CD4-positive, alpha-beta memory T cell (primary cell): Measurements from ENCODE around the gene PLA2G15. TPM values are rescaled to one million over a fixed set of nuclear protein-coding genes. Genes with fewer than 3 reads are reported as not detected.

Source experiments
- CTCF ChIA-PET: fragments of 350-600 bp; sonication (Branson Sonifier 250); formaldehyde crosslinking; loops from one replicate; lab custom pipeline; 2021; ENCODE audit warnings: inconsistent platforms; ENCODE audit not compliant: partially characterized antibody; lab: Charles Lee
- POLR2A ChIA-PET: fragments of 350-600 bp; sonication (Branson Sonifier 250); formaldehyde crosslinking; loops from one replicate; lab custom pipeline; 2021; ENCODE audit not compliant: partially characterized antibody; lab: Charles Lee
- DNase-seq, 5 donors: peaks; one replicate each; pipeline versions ENCODE4 v3.0.0 to v3.0.0-alpha.2; 2020 to 2022; ENCODE audit warnings: mixed read lengths in 1 of 5
- H3K27ac ChIP-seq: one replicate; pipeline ENCODE4 v1.7.0; 2013; ENCODE audit warnings: low read depth, low read length
- H3K27me3 ChIP-seq: 2 replicates; pipeline ENCODE4 v1.7.0; 2013; ENCODE audit warnings: mild to moderate bottlenecking, low read length, moderate library complexity; ENCODE audit not compliant: insufficient read depth
- H3K36me3 ChIP-seq: 2 replicates; pipeline ENCODE4 v1.7.0; 2013; ENCODE audit warnings: mild to moderate bottlenecking, low read length, moderate library complexity; ENCODE audit not compliant: insufficient read depth
- H3K4me1 ChIP-seq: 2 replicates; pipeline ENCODE4 v1.7.0; 2013; ENCODE audit warnings: mild to moderate bottlenecking, low read length, moderate library complexity; ENCODE audit not compliant: insufficient read depth
- H3K4me3 ChIP-seq, 2 donors: one replicate each; pipeline ENCODE4 v1.7.0; 2013; ENCODE audit warnings: low read length in 2 of 2, mild to moderate bottlenecking in 1 of 2
- H3K9me3 ChIP-seq, 2 donors: one replicate each; pipeline ENCODE4 v1.7.0; 2013; ENCODE audit warnings: low read length in 2 of 2, control low read depth in 1 of 2; ENCODE audit not compliant: control insufficient read depth in 1 of 2
- H3K27ac Mint-ChIP-seq, 7 donors: one replicate each; pipeline ENCODE4 v1.8.0; 2020 to 2021; ENCODE audit warnings: mixed read lengths in 7 of 7, mild to moderate bottlenecking in 6 of 7, inconsistent platforms in 3 of 7, moderate library complexity in 3 of 7
- H3K27me3 Mint-ChIP-seq, 2 donors: one replicate each; pipeline ENCODE4 v1.8.0; 2020 to 2021; ENCODE audit warnings: mixed read lengths in 2 of 2
- H3K36me3 Mint-ChIP-seq, 2 donors: one replicate each; pipeline ENCODE4 v1.8.0; 2020 to 2021; ENCODE audit warnings: mixed read lengths in 2 of 2, inconsistent platforms in 1 of 2, mild to moderate bottlenecking in 1 of 2
- H3K4me1 Mint-ChIP-seq, 4 donors: one replicate each; pipeline ENCODE4 v1.8.0; 2020 to 2021; ENCODE audit warnings: mixed read lengths in 4 of 4, mild to moderate bottlenecking in 1 of 4
- H3K4me3 Mint-ChIP-seq, 8 donors: one replicate each; pipeline ENCODE4 v1.8.0; 2020 to 2021; ENCODE audit warnings: mixed read lengths in 8 of 8, mild to moderate bottlenecking in 7 of 8, moderate library complexity in 6 of 8, inconsistent platforms in 3 of 8
- H3K9me3 Mint-ChIP-seq, 8 donors: one replicate each; pipeline ENCODE4 v1.8.0; 2020 to 2021; ENCODE audit warnings: mixed read lengths in 8 of 8, mild to moderate bottlenecking in 5 of 8, inconsistent platforms in 3 of 8, moderate library complexity in 1 of 8
- intact Hi-C: fragments of 100-400 bp; cut with micrococcal nuclease; formaldehyde crosslinking; loops from one replicate; pipeline ENCODE4 v1.15.1; 2023
- polyA plus RNA-seq, 2 donors: library from polyadenylated mRNA; unstranded; fragments of 300-500 nt; fragmentation: Illumina TruSeq; gene quantifications; one replicate each; pipeline ENCODE4 v1.2.3, GENCODE V29; 2021
- total RNA-seq, 2 experiments: library from RNA; stranded (reverse); gene quantifications; one replicate each; pipeline ENCODE4 v1.2.3, GENCODE V29; 2021

The PLA2G15 gene
- total and polyA plus RNA-seq, 4 experiments from 2014 or later: 6.6 to 13.3 (median 11.4) TPM

- Histone ChIP-seq H3K4me3 (peak overlapping the region; percentile 4 to 6), H3K36me3 (peaks cover 4% of the 10 kb centered on the region), H3K27me3 (no peaks in the 10 kb centered on the region), H3K9me3 (no peaks in the 10 kb centered on the region), H3K4me1 (peaks cover 94% of the 10 kb centered on the region), H3K27ac (peak overlapping the region; percentile 55)
- intact Hi-C loops: loop anchor here (1.0 kb wide), 2 partner anchors 8 to 9 kb away; partner anchors contain the start of gene SLC7A6
- peak; percentile 75 to 85 (median 78) for DNase-seq
- Mint-ChIP-seq H3K4me3 (peak overlapping the region; percentile 68 to 96 (median 76)), H3K4me1 (peaks cover 60 to 94% (median 78%) of the 10 kb centered on the region in 4 donors), H3K36me3 (peaks cover 49 to 59% of the 10 kb centered on the region in 2 donors), H3K27ac (peak overlapping the region; percentile 84 to 98 (median 95)), H3K27me3 (no peaks in the 10 kb centered on the region), H3K9me3 (no peaks in the 10 kb centered on the region)
- POLR2A ChIA-PET: interaction anchor here (0.8 to 44.5 kb wide), 10 partner anchors 8 to 472 kb away, joined by 3 to 1508 read pairs (median 4); partner anchors contain the start of genes NFATC3, PLA2G15, PRMT7 and SLC7A6
- CTCF ChIA-PET: interaction anchor here (0.7 to 25.3 kb wide), 7 partner anchors 10 to 57 kb away, joined by 3 to 680 read pairs (median 8); partner anchors contain the start of genes PRMT7, SLC7A6 and SLC7A6OS
These were observed 27.5 kb downstream of the PLA2G15 start for GRCh38 chr16:68272507-68273209.

- Histone ChIP-seq H3K27ac (peak overlapping the region; percentile 55), H3K4me3 (peak overlapping the region; percentile 4 to 6), H3K27me3 (no peaks in the 10 kb centered on the region), H3K9me3 (no peaks in the 10 kb centered on the region), H3K4me1 (peaks cover 86% of the 10 kb centered on the region), H3K36me3 (peaks cover 4% of the 10 kb centered on the region)
- Mint-ChIP-seq H3K4me1 (peaks cover 55 to 89% (median 70%) of the 10 kb centered on the region in 4 donors), H3K27me3 (no peaks in the 10 kb centered on the region), H3K36me3 (peaks cover 44 to 53% of the 10 kb centered on the region in 2 donors), H3K9me3 (no peaks in the 10 kb centered on the region), H3K4me3 (peak overlapping the region; percentile 68 to 96 (median 76)), H3K27ac (peak overlapping the region; percentile 84 to 98 (median 95))
- intact Hi-C loops: loop anchor here (1.0 kb wide), 2 partner anchors 8 to 9 kb away; partner anchors contain the start of gene SLC7A6
- DNase-seq: no peak
- POLR2A ChIA-PET: interaction anchor here (0.8 to 44.5 kb wide), 8 partner anchors 9 to 473 kb away, joined by 3 to 1508 read pairs (median 8); partner anchors contain the start of genes PLA2G15, PRMT7, SLC7A6 and SLC7A6OS
- CTCF ChIA-PET: interaction anchor here (1.3 to 25.3 kb wide), 6 partner anchors 11 to 56 kb away, joined by 3 to 680 read pairs (median 8); partner anchors contain the start of genes PRMT7, SLC7A6 and SLC7A6OS
These were observed 28.3 kb downstream of the PLA2G15 start for GRCh38 chr16:68273459-68273858.

GRCh38 chr16:68273896-68274295, 28.7 kb downstream of the PLA2G15 start:
- H3K27me3 Mint-ChIP-seq: no peaks in the 10 kb centered on the region
- Histone ChIP-seq H3K4me1 (peaks cover 82% of the 10 kb centered on the region), H3K36me3 (peaks cover 4% of the 10 kb centered on the region), H3K4me3 (no peak overlapping the region), H3K27ac (peak overlapping the region; percentile 55), H3K9me3 (no peaks in the 10 kb centered on the region), H3K27me3 (no peaks in the 10 kb centered on the region)
- ChIA-PET POLR2A (interaction anchor here (1.1 to 44.5 kb wide), 4 partner anchors 9 to 37 kb away, joined by 4 to 1508 read pairs (median 73); partner anchors contain the start of genes PLA2G15, PRMT7, SLC7A6 and SLC7A6OS), CTCF (interaction anchor here (1.1 to 25.3 kb wide), 5 partner anchors 11 to 454 kb away, joined by 3 to 680 read pairs (median 6); partner anchors contain the start of genes PRMT7, SLC7A6 and SLC7A6OS)
- peak overlapping the region in 7 of 8 donors; percentile 17 to 96 (median 74) for H3K4me3 Mint-ChIP-seq
- intact Hi-C loops: loop anchor here (1.0 kb wide), 2 partner anchors 7 to 10 kb away; partner anchors contain the start of gene SLC7A6
- peaks cover 44 to 53% of the 10 kb centered on the region in 2 donors for H3K36me3 Mint-ChIP-seq
- DNase-seq: no peak
- peaks cover 54 to 85% (median 69%) of the 10 kb centered on the region in 4 donors for H3K4me1 Mint-ChIP-seq
- no peaks in the 10 kb centered on the region for H3K9me3 Mint-ChIP-seq
- peak overlapping the region; percentile 84 to 98 (median 95) for H3K27ac Mint-ChIP-seq

GRCh38 chr16:68274441-68274840, 29.3 kb downstream of the PLA2G15 start:
- peak overlapping the region; percentile 55 for H3K27ac ChIP-seq
- no peaks in the 10 kb centered on the region for H3K9me3 ChIP-seq
- H3K4me3 Mint-ChIP-seq: peak overlapping the region in 7 of 8 donors; percentile 27 to 96 (median 74)
- no peaks in the 10 kb centered on the region for H3K27me3 Mint-ChIP-seq
- H3K4me1 ChIP-seq: peaks cover 81% of the 10 kb centered on the region
- intact Hi-C loops: no loop called here
- ChIA-PET CTCF (interaction anchor here (1.1 to 25.3 kb wide), 5 partner anchors 12 to 455 kb away, joined by 3 to 680 read pairs (median 6); partner anchors contain the start of genes PRMT7, SLC7A6 and SLC7A6OS), POLR2A (interaction anchor here (1.1 to 44.5 kb wide), 5 partner anchors 10 to 55 kb away, joined by 3 to 1508 read pairs (median 5); partner anchors contain the start of genes PLA2G15, PRMT7, SLC7A6 and SLC7A6OS)
- DNase-seq: no peak
- no peaks in the 10 kb centered on the region for H3K27me3 ChIP-seq
- H3K4me3 ChIP-seq: peak overlapping the region in 1 of 2 donors; percentile 2
- H3K4me1 Mint-ChIP-seq: peaks cover 50 to 84% (median 67%) of the 10 kb centered on the region in 4 donors
- peaks cover 42 to 51% of the 10 kb centered on the region in 2 donors for H3K36me3 Mint-ChIP-seq
- H3K9me3 Mint-ChIP-seq: no peaks in the 10 kb centered on the region
- peak overlapping the region; percentile 84 to 98 (median 95) for H3K27ac Mint-ChIP-seq
- peaks cover 4% of the 10 kb centered on the region for H3K36me3 ChIP-seq

- peaks cover 4% of the 10 kb centered on the region for H3K36me3 ChIP-seq
- intact Hi-C loops: loop anchor here (1.0 kb wide), 2 partner anchors 10 to 11 kb away; no protein-coding TSS in a partner anchor
- H3K36me3 Mint-ChIP-seq: peaks cover 49 to 51% of the 10 kb centered on the region in 2 donors
These were observed 30.5 kb downstream of the PLA2G15 start for GRCh38 chr16:68275611-68276191.

GRCh38 chr16:68276223-68276622, 31.1 kb downstream of the PLA2G15 start:
- POLR2A ChIA-PET: interaction anchor here (0.5 to 44.5 kb wide), 4 partner anchors 12 to 193 kb away, joined by 3 to 1508 read pairs (median 72); partner anchors contain the start of genes PRMT7, SLC7A6 and SLC7A6OS
- Mint-ChIP-seq H3K36me3 (peaks cover 51 to 53% of the 10 kb centered on the region in 2 donors), H3K4me3 (peak overlapping the region; percentile 74 to 86 (median 79)), H3K27me3 (no peaks in the 10 kb centered on the region), H3K27ac (peak overlapping the region; percentile 84 to 97 (median 94)), H3K4me1 (peaks cover 48 to 81% (median 68%) of the 10 kb centered on the region in 4 donors), H3K9me3 (no peaks in the 10 kb centered on the region)
- Histone ChIP-seq H3K36me3 (peaks cover 4% of the 10 kb centered on the region), H3K4me3 (peak overlapping the region in 1 of 2 donors; percentile 24), H3K4me1 (peaks cover 81% of the 10 kb centered on the region), H3K9me3 (no peaks in the 10 kb centered on the region), H3K27me3 (no peaks in the 10 kb centered on the region), H3K27ac (peak overlapping the region; percentile 50)
- intact Hi-C loops: loop anchor here (1.0 kb wide), 2 partner anchors 10 to 11 kb away; no protein-coding TSS in a partner anchor
- CTCF ChIA-PET: interaction anchor here (0.5 to 25.3 kb wide), 6 partner anchors 14 to 465 kb away, joined by 3 to 680 read pairs (median 5); partner anchors contain the start of gene SLC7A6
- DNase-seq: no peak

More at GRCh38 chr16:68275611-68276191, 30.5 kb downstream of the PLA2G15 start:
- ChIA-PET CTCF (interaction anchor here (0.5 to 25.3 kb wide), 7 partner anchors 13 to 465 kb away, joined by 3 to 680 read pairs (median 4); partner anchors contain the start of gene SLC7A6), POLR2A (interaction anchor here (0.5 to 44.5 kb wide), 5 partner anchors 11 to 192 kb away, joined by 3 to 1508 read pairs (median 4); partner anchors contain the start of genes PRMT7, SLC7A6 and SLC7A6OS)
- peak overlapping the region; percentile 84 to 97 (median 94) for H3K27ac Mint-ChIP-seq
- DNase-seq: peak; percentile 72 to 83 (median 76)
- peak overlapping the region; percentile 74 to 86 (median 79) for H3K4me3 Mint-ChIP-seq
- Histone ChIP-seq H3K27ac (peak overlapping the region; percentile 50), H3K4me3 (peak overlapping the region in 1 of 2 donors; percentile 24), H3K4me1 (peaks cover 81% of the 10 kb centered on the region), H3K9me3 (no peaks in the 10 kb centered on the region), H3K27me3 (no peaks in the 10 kb centered on the region)
- peaks cover 46 to 81% (median 66%) of the 10 kb centered on the region in 4 donors for H3K4me1 Mint-ChIP-seq
- H3K9me3 Mint-ChIP-seq: no peaks in the 10 kb centered on the region
- no peaks in the 10 kb centered on the region for H3K27me3 Mint-ChIP-seq
